ENCODE results near the gene VWA8. TPM values are rescaled to one million over a fixed set of nuclear protein-coding genes. Genes with fewer than 3 reads are reported as not detected.

VWA8 gene
- total and polyA plus RNA-seq, 2 of the 8 experiments (the other 6 are each of a cell fraction or from before 2014, with no cell fraction given): 5.9 to 19.6 TPM

- TF ChIP-seq CHD7 (IDR thresholded peaks at IDR 0.05; ENCODE audit: insufficient replicate concordance, low read length) (no peak), RAD21 (IDR thresholded peaks at IDR 0.05 in 1 of 2, conservative IDR thresholded peaks at IDR 0.05 in 1 of 2; ENCODE audit: low read depth in 2 of 2, low read length in 2 of 2) (no peak), RBBP5 (IDR thresholded peaks at IDR 0.05; ENCODE audit: borderline replicate concordance, low read depth, low read length) (no peak), CTCF (IDR thresholded peaks at IDR 0.05; ENCODE audit: control extremely low read depth in 1 of 3, insufficient read depth in 1 of 3, low read depth in 1 of 3, low read length in 3 of 3) (no peak), EZH2 (IDR thresholded peaks at IDR 0.05; ENCODE audit: low read depth, low read length, severe bottlenecking) (no peak), HDAC2 (IDR thresholded peaks at IDR 0.05; ENCODE audit: borderline replicate concordance in 1 of 2, low read depth in 2 of 2, low read length in 2 of 2) (no peak), CEBPB (IDR thresholded peaks at IDR 0.05; ENCODE audit: low read depth, low read length) (no peak)
Measured at GRCh38 chr13:41641961-41642360, 318.9 kb downstream of the VWA8 start (continued).
